GM18951 (cell line): ENCODE data around the gene IGFL1.
"Not testable (repeated sequence)": the region's sequence is repeated elsewhere in the genome, so short reads cannot be mapped to it uniquely, and the experiment has no call there.

Source experiments
- POLR2A ChIP-seq: IDR thresholded peaks from 4 replicates; pipeline ENCODE4 v1.6.1; 2011; ENCODE audit warnings: mild to moderate bottlenecking; ENCODE audit not compliant: insufficient read length, insufficient read depth; ENCODE audit errors: extremely low read depth
- in situ Hi-C: fragments of 300-500 bp; cut with MboI; formaldehyde crosslinking; loops from one replicate; pipeline ENCODE4 v1.12.0; 2022; ENCODE audit warnings: low sequenced_read_pairs, mixed read lengths, inconsistent platforms; ENCODE audit not compliant: unreplicated experiment

The IGFL1 gene

DNA sequence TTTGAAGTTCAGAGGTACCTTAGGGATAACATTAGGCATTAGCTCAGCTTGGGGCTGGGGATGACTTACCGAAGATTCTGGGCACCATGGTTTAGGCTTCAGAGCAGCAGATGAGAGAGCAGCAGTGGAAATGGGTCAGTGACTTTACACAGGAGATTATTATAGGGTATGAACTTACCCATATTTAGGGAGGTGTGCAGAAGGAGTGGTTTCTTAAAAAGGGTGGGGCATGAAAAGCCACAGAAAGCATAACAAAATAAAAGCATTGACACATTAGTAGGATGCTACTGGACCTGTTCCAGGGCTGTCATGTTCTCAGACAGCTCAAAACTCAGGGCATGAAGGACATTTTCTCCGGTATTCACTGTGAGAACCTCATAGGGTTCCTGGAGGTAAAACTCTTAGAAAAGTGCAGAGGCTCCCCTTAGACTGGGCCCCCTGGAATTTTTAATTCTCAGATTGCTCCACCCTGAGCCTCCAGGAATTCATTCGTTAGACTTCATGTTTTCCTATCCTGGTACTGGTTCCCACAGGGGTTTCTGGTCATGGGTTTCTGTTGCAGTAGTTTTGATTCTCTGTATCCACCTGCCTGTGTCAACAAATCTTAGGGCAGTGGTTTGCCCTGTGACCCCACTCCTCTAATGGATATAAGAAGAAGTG is 20.7 kb downstream of the IGFL1 start:
- TF ChIP-seq POLR2A: no peak
- in situ Hi-C loops: no loop called here

DNA sequence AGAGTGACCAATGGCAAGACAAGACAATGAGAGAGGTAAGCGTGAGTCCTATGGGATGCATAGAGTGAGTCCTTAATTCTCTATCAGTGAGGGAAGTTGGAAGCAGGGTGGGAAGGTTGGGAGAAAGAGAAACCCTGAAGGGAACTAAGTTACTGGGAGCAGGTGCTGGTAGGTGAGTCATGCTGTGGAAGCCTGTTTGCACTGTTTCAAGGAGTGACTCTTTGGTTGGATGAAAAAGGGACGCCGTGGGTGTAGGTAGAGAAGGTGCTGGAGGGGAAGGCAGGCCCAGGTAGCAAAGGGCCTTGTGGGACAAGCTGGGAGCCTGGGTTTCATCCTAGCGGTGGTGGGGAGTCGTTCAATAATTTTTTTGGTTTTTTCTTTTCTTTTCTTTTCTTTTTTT is 21.9 kb downstream of the IGFL1 start:
- in situ Hi-C loops: no loop called here
- no peak for TF ChIP-seq POLR2A

DNA sequence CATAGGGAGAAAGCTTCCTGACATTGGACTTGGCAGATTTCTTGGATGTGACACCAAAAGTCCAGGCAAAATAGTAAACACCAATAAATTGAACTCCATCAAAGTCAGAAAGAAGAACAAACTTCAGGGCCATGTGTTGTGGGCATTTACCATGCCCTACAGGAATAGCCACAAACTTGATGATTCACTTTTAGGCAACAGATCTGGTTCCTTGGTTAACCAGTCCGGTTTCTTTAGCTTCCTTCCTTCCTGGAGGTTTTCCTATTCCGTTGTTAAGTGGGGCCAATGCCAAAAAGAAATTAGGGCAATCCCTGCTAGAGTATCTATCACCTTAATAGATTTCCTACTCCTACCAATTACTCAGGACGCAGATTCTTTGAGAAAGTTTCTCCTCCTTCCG is 25.2 kb downstream of the IGFL1 start:
- no peak for TF ChIP-seq POLR2A
- in situ Hi-C loops: no loop called here

DNA sequence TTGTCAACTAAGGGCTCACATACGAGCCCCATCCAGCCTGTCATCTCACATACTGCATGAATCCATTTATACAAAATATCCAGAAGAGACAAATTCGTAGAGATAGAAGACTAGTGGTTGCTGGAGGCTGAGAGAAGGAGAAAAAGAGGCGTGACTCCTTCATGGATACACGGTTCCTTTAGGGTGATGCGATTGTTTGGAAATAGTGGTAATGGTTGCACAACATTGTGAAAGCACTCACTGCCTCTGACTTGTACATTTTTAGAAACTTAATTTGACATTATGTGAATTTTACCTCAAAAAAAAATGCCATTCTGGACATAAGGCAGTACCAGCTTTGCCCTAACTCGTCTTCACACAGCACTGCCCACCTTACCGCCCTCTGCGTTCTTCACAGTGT is 27.3 kb downstream of the IGFL1 start:
- no peak for TF ChIP-seq POLR2A
- in situ Hi-C loops: no loop called here

DNA sequence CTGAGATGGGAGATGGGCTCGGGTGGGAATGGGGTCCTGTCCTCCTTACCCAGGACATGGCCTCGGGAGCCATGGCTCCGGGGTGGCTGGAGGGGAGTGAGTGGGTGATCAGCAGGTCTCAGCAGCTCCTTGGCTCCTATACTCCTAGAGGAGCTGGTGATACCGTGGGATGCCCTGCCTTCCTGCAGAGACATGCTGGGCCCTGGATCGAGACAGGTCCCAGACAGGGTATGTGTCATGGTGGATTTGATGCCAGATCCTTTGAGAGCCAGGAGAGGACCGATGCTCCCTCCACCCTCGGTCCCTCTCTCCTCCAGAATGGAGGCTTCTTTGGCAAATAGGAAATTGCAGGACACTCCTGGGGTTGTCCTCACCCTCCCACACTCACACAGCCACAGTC is 32.0 kb downstream of the IGFL1 start:
- in situ Hi-C loops: loop anchor here (10.0 kb wide), 1 partner anchor 177 kb away; no protein-coding TSS in a partner anchor

DNA sequence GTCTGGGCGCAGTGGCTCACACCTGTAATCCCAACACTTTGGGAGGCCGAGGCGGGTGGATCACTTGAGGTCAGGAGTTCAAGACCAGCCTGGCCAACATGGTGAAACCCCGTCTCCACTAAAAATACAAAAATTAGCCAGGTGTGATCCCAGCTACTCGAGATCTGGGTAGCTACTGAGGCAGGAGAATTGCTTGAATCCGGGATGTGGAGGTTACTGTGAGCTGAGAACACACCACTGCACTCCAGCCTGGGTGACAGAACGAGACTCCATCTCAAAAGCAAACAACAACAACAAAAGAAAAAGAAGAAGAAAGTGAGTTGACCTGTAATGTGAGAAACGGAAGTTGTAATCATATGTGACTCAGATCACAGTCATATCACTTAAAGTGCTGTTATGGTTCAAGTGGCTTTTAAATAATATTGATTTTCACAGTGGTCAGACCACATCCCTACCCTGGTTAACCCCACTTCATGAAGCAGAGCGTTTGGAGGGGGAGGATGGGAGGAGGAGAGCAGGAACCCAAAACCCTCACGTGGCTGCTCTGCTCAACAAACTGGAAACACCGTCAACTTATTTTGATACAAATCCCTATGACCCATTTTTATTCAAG is 33.2 kb downstream of the IGFL1 start:
- in situ Hi-C loops: loop anchor here (10.0 kb wide), 1 partner anchor 178 kb away; no protein-coding TSS in a partner anchor

DNA sequence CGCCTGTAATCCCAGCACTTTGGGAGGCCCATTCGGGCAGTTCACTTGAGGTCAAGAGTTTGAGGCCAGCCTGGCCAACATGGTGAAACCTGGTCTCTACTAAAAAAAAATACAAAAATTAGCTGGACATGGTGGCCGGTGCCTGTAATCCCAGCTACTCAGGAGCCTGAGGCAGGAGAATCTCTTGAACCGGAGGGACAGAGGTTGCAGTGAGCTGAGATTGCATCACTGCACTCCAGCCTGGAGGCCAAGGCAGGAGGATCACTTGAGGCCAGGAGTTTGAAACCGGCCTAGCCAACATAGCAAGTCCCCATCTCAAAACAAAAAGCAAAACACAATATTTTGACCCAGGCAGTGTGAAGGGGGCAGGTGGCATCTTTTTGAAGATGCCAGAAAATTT is 35.3 kb downstream of the IGFL1 start:
- in situ Hi-C loops: loop anchor here (10.0 kb wide), 1 partner anchor 180 kb away; no protein-coding TSS in a partner anchor

DNA sequence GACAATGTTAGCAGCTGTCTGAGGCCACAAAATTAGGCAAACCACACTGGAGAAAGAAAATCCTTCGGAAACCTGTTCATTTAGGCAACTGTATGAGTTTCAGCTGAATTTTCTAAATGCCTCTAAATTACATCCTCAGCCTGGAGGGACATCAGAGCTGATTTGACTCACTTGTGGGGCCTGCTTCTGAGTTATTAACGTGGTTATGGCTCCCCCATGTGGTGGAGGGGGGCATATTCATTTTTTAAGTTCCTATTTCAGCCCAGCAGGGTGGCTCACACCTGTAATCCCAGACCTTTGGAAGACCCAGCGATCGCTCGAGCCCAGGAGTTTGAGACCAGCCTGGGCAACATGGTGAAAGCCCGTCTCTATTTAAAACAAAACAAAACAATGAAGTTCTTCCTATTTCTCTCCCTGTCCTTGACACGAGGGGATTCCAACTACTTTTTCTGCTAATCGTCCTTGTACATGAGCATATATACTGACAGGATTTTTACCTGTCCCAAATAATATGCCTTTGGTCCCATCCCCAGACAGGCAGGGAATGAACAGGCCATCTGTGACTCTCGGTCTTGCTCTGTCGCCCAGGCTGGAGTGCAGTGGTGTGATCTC is 35.8 kb downstream of the IGFL1 start:
- in situ Hi-C loops: loop anchor here (10.0 kb wide), 1 partner anchor 181 kb away; no protein-coding TSS in a partner anchor
- TF ChIP-seq POLR2A: no peak

DNA sequence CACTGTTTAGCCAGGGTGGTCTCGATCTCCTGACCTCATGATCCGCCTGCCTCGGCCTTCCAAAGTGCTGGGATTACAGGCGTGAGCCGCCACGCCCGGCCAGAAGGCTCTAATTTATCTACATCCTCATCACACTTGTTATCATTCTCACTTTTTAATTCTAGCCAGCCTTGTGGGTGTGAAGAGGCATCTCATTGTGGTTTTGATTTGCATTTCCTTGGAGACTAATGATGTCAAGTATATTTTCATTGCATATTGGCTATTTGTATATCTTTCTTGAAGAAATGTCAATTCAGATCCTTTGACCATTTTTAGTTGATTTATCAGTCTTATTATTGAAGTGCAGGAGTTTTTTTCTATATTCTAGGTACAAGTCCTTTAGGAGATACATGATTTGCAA is 39.6 kb downstream of the IGFL1 start:
- TF ChIP-seq POLR2A: no peak
- in situ Hi-C loops: loop anchor here (10.0 kb wide), 1 partner anchor 184 kb away; no protein-coding TSS in a partner anchor

DNA sequence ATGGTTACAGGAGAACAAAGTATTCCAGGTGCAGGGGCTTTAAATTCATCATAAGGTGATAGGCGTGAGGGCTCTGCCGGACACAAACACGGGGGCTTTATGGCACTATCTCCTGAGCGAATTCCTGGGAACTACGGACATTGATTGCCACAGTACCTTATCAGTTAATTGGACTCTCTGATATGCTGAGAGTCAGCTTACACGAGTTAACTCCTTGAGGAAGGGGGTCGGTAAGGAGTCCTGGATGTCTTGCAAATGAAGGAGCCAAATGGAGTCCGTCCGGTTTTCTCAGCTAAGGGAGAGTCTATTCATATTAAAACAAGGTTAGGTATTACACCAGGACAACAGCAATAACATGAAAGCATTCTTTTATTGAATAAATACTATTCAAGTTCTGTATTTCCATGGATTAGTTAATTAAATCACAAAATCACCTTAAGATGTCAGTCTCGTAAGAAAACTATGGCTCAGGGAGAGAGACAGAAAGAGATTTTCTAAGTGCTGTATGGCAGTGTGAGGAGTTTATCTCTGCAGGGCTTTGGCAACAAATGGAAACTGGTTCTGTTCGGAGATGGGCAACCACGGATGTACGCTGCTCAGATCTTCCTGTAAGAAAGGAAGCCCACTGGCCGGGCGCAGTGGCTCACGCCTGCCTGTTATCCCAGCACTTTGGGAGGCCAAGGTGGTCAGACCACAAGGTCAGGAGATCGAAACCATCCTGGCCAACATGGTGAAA is 41.1 kb downstream of the IGFL1 start:
- TF ChIP-seq POLR2A: no peak
- in situ Hi-C loops: no loop called here

DNA sequence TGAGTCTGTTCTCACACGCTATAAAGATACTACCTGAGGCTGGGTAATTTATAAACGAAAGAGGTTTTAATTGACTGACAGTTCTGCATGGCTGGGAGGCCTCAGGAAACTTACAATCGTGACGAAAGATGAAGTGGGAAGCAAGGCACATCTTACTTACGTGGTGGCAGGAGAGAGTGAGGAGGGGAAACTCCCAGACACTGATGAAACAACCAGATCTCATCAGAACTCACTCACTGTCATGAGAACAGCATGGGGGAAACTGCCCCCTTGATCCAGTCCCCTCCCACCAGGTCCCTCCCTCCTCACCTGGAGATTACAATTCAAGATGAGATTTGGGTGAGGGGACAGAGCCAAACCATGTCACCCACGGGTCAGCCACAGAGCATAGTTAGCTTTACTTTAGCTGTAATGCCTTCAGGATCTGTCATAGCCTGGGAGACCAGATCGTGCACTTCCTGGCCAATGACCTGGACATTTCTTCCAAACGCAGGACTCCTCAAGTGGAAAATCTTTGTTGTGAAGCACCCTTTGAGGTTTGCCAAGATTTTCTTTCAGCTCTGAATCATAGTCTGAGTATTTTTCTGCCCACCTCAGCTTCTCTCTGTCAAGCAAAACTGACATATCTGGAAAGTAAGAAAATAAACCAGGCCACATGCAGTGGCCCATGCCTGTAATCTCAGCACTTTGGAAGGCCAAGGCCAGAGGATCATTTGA is 42.1 kb downstream of the IGFL1 start:
- no peak for TF ChIP-seq POLR2A
- in situ Hi-C loops: no loop called here

DNA sequence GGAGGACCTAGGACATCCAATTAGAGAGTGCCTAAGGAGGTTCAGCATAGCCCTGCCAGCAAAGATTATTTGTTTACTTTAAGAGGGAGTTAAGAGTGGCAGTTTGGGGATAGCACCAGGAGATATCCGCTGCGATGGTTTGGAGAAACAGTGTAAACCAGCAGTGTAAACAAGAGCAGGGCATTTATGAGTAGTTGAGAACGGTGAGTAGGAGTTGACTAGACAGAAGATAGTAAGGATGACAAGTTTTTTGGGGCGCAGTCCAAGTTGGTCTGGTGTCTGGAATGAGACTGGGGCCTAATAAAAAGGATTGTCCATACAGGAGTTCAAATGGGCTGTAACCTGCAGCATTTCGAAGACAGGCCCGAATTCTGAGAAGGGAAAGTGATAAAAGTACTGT is 44.4 kb downstream of the IGFL1 start:
- in situ Hi-C loops: not testable (repeated sequence)

DNA sequence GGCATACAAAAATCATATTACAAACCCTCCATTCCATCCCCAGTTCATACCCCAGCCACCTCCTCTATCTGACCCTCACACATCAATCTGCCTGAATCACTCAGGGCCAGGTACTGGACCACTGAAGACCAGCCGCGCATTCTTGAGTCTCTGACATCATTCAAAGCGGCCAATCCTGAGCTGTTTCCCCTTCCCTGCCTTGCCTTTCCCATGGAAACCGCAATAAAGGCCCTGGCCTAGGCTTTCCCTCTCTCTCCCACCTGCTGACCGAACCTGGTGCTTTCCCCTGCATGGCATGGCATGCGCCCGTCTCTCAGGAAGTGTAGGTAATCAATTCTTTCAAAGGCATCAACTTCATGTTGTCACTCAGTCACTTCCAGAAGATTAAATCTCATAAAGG is 49.6 kb downstream of the IGFL1 start:
- in situ Hi-C loops: no loop called here

More for the DNA sequence above, 49.6 kb downstream of the IGFL1 start:
- TF ChIP-seq POLR2A: no peak
